NCI-H187 (cell line): ENCODE data around the gene ECPAS.
"Not testable (repeated sequence)": the region's sequence is repeated elsewhere in the genome, so short reads cannot be mapped to it uniquely, and the experiment has no call there.

Experiments used
- DNase-seq, 2 experiments: peaks; one replicate each; lab custom pipeline; 2025; lab: John Stamatoyannopoulos, UW

Gene ECPAS

DNA sequence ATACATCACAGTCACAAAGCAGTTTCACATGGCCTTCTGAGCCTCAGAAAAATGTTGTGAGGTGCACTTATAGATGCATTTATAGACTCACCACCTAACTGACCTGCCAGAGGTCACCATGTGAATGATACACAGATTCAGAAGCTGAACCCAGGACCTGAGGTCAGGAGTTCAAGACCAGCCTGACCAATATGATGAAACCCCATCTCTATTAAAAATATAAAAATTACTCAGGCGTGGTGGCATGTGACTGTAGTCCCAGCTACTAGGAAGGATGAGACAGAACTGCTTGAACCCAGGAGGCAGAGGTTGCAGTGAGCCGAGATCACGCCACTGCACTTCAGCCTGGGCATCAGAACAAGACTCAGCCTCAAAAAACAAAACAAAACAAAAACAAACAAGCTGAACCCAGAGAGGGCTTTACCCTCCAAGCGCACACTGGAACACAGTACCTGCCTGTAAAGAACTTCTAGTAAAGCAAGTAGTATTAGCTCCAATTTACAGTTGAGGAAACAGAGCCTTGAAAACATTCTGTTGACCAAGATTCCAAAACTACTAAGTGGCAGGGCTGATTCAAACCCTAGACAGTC is 16.3 kb downstream of the ECPAS start:
- DNase-seq: no peak

DNA sequence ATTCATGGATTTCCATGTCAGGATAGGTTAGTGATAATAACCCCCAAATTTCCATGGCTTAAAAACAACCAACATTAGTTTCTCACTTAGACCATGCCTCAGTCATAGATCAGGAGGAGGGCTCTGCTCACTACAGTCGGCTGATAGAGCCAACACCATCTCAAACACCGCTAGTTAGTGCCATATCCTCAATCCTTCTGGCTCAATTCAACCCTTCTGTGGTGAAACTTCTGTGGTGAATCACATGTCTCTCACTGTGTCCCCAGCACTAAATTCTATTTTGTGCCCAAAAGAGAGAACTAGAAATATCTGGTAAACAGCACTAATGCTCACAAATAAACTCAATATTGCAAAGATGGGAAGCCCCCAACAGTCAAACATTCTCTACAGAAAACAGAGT is 21.1 kb downstream of the ECPAS start:
- DNase-seq: no peak

DNA sequence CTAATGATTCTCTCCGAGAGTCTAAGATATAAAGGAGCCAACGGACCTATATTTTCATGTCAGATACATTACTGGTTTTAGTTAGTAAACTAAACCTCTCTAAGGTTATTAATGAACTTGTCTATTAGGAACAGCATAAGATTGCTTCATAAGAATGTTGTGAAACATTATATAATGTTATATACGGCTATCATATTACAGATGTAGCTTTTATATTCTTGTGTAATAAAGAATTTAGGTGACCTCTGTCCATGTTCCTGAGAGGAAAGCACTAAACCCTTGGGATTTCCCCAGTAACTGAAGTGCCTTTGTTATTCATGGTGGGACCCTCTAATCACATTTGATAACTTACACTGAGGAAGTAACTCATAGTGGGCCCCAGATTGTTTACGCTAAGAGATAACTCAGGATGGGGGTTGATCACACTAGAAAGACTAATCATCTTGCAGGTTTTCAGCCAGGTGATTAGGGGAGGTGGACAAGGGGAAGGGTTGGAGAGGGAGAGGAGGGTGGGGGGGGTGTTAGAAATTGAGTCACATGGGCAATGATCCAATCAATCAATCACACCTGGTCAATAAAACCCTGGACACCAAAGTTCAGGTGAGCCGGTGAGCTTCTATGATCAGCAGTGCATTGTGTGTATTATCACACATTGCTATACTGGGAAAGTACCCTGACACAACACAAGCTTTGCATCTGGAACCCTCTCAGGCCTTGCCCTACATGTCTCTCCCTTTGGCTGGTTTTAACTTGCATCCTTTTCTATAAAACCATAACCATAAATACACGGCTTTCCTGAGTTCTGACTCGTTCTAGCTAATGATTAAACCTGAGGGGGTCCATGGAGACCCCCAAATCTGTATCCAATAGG is 25.8 kb downstream of the ECPAS start:
- no peak for DNase-seq

DNA sequence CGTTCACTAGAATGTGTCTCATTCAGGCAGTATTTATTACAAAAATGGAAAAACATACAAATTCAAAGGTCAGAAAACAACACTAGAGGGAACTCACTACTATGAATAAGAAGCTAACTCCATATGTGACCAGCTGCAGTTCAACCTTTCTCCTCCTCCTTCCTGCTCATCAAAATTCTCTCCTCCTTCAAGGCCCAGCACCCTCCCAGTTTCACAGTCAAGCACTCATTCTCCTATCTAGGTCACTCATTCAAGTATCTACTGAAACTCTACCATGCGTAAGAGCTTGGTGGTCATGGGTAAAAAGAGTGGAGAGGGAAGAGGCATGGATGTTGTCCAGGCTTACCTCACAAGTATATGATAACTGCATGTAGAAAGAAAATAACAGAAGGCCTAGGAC is 27.7 kb downstream of the ECPAS start:
- no peak for DNase-seq

DNA sequence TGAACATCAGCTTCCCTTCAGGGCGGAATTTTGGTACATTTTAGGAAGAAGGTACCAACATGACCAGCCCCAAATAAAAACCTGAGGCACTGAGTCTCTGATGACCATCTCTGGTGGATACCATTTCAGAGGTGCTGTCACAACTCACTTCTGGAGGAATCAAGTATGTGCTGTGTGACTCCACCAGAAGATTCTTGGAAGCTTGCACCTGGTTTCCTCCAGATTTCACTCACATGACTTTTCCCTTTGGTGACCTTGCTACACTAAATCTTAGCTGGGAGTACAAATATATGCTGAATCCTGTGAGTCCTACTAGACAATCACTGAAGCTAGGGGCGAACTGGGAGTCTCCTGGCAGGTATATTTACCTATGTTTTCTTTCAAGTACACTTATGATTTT is 28.5 kb downstream of the ECPAS start:
- no peak for DNase-seq

- DNase-seq: no peak
Observed at GRCh38 chr9:111454751-111455150, 29.4 kb downstream of the ECPAS start.

GRCh38 chr9:111451570-111451969 is 32.6 kb downstream of the ECPAS start:
- no peak for DNase-seq

DNA sequence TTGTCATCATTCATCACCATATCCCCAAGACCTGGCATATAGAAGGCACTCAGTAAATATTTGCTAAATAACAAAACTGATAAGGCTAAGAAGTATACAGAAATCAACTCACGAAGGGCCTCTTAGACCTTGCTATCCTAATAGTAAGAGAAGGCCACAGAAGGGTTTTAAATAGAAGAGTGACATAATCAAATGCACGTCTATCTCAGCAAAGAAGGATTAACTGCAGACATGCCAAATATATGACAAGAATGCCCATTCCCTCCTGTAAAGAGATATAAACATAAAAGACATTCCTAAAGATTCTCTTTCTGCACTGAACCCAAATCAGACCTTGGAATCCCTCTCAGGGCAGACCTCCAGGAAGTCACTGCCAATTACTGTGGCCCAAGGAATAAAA is 34.1 kb downstream of the ECPAS start:
- DNase-seq: no peak

DNA sequence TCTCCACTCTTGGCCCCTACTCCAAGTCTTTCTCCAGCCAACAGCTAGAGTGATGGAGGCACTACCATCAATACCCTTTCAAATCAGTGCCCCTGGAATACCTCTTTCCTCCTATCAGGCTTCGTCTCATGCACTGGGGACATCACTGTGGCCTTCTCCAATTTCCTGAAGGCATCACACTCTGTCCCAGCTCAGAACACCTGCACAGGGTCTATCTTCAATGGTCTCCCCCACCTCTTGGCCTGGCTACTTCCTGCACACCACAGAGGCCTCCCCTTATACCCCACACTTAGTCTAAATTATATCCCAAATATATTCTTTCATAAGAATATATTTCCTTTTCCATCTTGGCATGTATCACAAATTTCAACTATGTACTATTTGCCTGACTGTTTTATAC is 34.5 kb downstream of the ECPAS start:
- no peak for DNase-seq

DNA sequence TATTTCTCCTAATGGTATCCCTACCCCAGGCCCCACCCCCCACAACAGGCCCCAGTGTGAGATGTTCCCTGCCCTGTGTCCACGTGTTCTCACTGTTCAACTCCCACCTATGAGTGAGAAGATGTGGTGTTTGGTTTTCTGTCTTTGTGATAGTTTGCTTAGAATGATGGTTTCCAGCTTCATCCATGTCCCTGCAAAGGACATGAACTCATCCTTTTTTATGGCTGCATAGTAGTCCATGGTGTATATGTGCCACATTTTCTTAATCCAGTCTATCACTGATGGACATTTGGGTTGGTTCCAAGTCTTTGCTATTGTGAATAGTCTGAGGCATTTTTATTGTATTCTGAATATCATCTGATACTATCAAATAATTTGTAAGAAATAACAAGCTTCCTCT is 38.4 kb downstream of the ECPAS start:
- not testable (repeated sequence) for DNase-seq

DNA sequence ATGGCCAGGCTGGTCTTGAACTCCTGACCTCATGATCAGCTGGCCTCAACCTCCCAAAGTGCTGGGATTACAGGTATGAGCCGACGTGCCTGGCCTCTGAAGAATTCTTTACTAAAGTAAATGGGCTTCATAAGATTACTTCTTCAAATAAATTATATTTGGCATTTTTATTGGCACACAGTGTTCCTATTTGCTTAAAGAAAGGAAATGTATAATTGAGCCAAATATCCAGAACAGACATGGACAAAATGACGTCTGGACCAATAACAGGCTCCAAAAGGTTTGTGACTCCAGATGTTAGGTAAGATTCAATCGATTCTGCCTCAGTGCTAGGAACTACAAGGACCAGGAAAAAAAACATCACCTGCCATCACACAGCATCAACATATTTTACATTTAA is 40.7 kb downstream of the ECPAS start:
- DNase-seq: no peak

DNA sequence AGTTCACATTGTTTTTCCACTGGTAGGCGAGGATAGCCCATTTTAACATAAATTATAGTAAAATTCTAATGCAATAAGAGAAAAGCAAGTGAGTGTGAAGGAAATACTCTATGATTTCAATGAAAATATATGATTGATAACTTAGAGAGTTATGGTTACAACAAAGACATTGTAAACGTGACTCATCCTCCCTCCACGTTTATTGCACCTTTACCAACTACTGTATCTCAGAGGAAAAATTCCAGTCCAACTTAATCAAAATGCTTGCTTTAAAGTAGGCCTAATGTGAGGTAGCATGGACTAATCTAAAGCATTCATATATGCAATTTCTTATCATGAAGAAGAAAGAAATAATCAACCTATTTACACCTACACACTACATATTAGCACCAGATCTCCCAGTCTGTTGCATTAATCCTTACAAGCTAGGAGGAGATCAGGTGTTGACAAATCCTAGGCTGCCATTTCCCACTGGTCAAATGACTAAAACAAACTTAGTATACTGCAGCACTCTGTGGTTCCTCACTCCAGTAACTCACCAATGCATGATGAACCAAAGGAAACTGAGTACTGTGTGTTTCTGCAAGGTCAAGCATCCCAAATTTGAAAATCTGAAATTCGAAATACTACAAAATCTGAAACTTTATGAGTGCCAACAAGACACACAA is 41.7 kb downstream of the ECPAS start:
- no peak for DNase-seq

GRCh38 chr9:111440226-111440625 is 44.0 kb downstream of the ECPAS start:
- no peak for DNase-seq

DNA sequence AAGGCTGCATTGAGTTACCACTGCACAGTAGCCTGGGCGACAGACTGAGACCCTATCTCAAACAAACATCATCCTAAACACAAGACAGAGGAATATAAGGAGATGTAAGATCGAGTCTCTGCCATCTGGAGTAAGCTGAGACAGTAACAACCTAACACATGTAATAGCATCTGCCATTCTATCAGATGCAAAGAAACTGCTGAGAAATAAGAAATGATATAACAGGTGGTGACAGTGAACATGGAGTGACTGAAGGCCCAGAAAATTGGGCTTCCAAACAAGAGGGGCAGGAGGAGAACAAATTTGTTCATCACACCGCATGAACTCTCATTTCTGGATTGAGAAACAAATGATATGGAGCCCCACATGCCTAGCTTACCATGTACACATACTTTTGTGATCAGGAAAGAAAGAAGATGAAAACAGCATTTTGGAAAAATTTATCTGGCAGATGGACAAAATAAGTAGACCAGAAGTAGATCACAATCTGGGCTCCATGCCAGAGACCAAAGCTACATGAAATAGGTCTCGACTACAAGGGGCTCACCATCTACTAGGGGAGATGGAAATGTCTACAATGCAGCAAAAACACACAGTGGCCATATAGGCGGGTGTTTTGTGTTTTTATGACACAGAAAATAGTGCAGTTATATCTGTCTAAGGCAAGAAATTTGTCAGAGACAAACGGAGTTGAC is 45.5 kb downstream of the ECPAS start:
- DNase-seq: no peak

- no peak for DNase-seq
Observed at GRCh38 chr9:111436571-111436970, 47.6 kb downstream of the ECPAS start.

- DNase-seq: no peak
Observed at GRCh38 chr9:111433082-111433481, 51.1 kb downstream of the ECPAS start.

- no peak for DNase-seq
Observed at GRCh38 chr9:111431684-111432083, 52.5 kb downstream of the ECPAS start.

GRCh38 chr9:111429175-111429574 is 55.0 kb downstream of the ECPAS start:
- no peak for DNase-seq

- DNase-seq: no peak
Observed at GRCh38 chr9:111427186-111427585, 57.0 kb downstream of the ECPAS start.

DNA sequence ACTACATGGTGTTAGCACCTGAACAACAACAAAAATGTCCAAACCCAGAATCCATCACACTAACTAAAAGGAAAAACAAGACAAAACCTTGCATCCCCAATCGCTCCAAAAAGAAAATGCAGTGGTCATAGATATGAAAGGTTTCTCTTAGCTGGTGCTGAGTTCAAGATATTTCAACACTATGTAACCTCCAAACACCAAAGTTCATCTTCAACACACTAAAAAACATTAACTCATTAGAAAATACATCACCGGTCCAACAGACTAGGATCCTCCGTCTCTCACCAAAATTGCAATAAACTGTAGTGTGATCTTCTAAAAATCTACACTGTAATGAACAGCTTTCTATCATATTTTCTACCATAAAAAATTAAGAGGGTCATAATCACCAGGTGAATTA is 60.8 kb downstream of the ECPAS start:
- no peak for DNase-seq

GRCh38 chr9:111414406-111414805 is 69.8 kb downstream of the ECPAS start:
- no peak for DNase-seq

DNA sequence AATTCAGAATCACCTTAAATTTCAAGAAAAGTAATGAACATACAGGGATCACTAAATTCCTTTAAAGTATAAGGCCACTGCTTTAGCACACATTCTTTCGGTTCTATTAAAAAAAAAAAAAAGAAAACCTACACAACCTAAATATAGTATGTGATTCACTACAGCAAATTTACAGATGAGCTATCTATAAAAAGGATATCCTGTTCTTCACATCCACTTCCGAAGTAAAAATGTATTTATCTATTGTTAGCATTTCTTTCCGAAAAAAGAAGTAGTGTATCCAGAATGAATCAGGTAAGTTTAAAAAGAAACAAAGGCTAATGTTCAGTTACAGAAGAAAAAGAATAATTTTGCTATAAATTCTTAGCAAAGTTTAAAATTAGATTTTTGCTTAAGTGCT is 70.2 kb downstream of the ECPAS start:
- no peak for DNase-seq

GRCh38 chr9:111412280-111412679 is 71.9 kb downstream of the ECPAS start:
- DNase-seq: no peak
